NK-92 (cell line): ENCODE results near the gene CMTM4.
"Not testable (repeated sequence)": the region's sequence is repeated elsewhere in the genome, so short reads cannot be mapped to it uniquely, and the experiment has no call there.

Source experiments
- DNase-seq: peaks from one replicate; lab custom pipeline; 2025; ENCODE audit not compliant: unreplicated experiment; lab: John Stamatoyannopoulos, UW

Gene CMTM4

DNA sequence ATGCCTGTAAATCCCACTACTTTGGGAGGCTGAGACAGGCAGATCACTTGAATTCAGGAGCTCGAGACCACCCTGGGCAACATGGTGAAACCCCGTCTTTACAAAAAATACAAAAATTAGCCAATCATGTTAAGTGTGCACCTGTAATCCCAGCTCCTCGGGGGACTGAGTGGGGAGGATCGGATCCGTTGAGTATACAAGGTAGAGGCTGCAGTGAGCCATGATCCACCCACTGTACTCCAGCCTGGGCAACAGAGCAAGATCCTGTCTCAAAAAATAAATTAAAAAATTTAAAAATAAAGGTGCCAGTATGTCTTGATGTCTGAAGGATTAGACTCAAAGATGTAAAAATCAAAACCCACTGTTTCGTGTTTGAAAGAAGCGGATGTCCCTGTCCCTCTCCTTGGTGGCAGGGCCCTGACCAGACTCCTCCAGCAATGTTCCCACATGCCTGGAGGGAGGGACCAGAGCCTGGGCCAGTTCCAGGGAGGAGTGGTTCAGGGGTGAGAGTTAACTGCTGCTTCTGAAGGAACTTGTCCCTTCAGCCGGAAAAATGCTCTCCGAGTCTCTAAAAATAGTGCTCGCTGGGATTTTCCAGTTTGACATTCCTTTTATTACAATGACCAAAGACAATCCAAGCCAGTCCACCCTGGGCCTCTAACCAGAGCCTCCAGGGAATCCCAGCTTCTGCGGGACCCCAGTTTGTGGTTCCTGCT lies 9.4 kb upstream of the CMTM4 start:
- DNase-seq: no peak

DNA sequence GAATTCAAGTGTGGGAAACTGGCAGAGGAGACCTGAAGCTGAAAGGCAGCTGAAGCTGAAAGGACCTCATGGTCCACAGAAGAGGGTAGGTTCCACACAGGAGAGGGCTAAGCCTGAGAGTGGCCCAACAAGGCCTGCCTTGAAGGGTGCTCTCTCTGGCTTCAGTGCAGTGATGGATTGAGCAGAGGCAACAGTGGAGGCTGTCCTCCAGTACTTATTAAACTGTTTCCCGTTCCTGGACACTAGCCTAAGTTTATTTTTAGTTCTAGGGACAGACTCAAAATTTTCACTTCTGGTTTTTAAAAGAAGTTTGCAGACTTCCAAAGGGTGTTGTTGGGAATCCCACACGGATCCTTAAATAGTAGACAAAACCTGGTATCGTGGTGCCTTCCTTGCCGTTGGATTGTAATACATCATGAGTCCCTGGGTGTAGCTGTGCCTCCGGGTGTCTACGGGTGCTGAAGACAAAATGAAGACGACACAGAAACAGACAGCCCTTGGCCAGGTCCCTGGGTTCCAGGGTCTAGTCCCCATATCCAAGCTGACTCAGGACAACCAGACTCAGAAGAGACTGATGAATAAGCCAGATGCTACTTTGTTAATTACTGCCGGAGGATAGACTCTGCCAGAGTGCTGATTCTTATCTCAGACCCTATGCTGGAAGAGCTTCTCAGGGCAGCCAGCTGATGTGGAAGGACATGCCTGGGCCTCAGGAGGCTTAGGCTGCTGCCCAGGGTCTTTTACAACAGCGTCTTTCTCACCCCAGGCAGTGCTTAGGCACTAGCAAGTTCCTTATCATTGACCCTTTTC lies 7.1 kb upstream of the CMTM4 start:
- no peak for DNase-seq

DNA sequence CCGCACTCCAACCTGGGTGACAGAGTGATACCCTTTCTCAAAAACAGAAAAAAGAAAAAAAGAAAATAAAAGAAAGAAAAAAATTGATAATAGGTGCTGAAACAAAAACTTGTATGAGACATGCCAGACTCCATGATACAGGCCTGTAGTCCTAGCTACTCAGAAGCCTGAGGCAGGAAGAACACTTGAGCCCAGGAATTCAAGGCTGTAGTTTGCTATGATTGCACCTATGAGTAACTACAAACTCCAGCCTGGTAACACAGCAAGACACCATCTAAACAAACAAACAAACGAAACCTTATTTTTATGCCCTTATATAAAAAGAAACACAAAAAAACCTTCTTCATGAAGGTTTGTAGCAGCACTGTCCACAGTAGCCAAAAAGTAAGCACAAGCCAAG lies 5.0 kb upstream of the CMTM4 start:
- DNase-seq: no peak

DNA sequence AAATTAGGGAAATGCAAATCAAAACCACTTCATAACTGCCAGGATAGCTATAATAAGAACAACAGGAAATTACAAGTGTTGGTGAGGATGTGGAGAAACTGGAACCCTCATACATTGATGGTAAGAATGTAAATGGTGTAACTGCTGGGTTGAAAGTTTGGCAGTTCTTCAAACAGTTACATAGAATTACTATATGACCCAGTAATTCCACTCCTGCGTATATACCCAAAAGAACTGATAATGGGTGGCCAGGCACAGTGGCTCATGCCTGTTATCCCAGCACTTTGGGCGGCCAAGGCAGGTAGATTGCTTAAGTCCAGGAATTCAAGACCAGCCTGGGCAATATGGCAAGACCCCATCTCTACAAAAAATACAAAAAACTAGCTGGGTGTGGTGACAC lies 4.5 kb upstream of the CMTM4 start:
- DNase-seq: no peak

DNA sequence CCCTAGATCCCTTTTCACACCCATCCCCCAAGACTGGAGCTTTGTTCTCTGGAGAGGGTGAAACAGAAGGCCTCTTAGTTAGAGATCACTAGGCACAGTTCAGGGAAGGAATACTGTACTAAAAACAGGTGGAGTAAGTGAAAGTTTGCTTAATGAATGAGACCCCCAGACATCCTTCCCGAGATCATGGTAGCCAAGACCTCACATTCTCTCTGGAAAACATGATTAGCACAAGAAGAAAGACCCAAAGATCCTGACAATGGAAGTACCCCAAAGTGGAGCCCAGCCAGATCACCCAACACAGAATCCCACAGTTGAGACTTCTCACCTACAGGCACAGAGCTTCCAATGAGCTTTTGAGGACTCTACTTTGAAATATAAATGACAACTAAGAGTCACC lies 3.4 kb upstream of the CMTM4 start:
- DNase-seq: no peak

DNA sequence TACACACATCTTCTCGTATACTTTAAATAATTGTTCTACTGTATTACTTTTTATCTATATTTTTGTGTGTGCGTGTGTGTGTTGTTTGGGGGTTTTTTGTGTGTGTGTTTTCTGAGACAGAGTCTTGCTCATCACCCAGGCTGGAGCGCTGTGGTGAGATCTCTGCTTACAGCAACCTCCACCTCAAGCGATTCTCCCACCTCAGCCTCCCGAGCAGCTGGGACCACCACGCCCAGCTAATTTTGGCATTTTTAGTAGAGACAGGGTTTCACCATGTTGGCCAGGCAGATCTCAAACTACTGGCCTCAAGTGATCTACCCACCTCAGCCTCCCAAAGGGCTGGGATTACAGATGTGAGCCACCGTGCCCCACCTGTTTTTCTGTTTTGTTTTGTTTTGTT lies 1.5 kb upstream of the CMTM4 start:
- DNase-seq: no peak

DNA sequence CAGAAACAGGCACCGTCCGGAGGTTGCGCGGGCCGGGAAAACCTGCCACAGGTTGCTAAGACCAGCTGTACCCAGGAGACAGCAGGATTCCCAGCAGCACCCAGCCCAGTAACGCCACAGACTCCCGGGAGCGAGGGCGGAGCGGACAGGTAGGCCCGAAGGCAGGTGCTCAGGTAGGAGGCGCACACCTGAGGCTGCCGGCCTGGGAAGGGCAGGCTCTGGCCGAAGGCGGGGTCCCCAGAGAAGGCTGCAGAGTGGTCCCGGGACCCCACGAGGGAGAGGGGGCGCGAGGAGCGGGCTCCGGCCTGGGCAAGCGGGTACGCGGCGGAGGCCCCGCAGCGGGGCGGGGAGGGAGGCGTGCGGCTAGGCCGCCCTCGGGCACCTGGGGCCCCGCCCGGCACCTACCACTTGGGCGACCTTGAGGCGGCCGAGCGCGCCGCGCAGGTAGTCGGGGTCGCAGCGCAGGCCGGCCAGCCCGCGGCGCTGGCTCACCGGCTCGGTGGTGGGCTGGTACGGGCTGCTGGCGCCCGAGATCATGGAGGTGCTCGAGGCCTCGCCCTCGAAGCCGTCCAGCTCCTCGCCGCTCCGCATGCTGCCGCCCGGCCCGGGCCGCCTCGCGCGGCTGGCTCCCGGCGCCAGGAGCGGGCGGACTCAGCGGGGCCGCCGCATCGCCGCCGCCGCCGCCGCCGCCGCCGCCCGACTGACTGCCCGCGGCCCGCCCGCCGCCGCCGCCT lies 441 bp downstream of the CMTM4 start:
- DNase-seq: no peak

DNA sequence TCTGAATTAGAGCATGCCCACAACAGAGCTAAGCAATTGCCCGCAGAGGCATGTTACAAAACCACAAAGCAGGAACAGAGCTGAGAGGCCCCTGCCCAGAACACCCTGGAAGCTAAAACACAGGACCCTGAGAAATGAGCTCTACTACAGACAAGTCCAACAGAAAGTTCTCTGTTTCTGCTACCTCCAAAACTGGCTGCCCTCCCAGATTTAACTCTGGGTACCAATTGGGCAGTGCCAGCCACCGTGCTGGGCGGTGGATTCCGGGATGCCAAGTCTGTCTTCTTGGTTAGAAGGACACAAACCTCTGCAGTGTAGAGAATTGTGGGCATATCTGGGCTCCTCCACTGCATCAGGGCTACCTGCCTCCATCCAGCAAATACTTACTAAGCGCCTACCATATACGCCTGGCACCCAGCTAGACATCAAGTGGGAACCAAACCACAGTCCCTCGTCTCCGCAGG lies 1.0 kb downstream of the CMTM4 start:
- no peak for DNase-seq

DNA sequence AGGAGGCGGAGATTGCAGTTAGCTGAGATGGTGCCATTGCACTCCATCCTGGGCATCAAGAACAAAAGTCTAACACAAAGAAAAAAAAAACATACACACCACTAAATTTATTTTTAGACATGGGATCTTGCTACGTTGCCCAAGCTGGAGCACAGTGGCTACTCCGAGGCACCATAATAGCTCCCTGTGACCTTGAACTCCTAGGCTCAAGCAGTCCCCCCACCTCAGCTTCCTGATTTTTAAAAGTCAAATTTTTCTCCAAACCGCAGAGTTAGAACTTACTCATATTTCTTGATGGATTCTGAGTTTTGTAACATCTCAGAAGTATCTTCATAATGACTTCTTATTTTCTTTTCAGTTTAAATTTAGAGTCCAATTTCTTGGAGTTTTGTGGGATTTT lies 3.4 kb downstream of the CMTM4 start:
- DNase-seq: no peak

DNA sequence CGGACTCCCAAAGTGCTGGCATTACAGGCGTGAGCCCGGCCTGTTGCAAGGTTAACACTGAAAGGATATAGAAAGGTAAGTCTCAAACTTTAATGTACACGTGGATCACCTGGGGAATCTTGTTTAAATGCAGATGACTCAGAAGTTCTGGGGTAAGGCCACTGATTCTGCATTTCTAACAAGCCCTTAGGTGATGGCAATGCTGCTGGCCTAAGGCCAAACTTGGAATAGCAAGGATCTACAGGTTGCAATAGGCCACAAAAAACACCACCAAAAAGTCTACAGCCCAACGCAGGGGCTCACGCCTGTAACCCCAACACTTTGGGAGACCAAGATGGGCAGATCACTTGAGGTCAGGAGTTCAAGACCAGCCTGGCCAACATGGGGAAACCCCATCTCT lies 4.2 kb downstream of the CMTM4 start:
- DNase-seq: no peak

DNA sequence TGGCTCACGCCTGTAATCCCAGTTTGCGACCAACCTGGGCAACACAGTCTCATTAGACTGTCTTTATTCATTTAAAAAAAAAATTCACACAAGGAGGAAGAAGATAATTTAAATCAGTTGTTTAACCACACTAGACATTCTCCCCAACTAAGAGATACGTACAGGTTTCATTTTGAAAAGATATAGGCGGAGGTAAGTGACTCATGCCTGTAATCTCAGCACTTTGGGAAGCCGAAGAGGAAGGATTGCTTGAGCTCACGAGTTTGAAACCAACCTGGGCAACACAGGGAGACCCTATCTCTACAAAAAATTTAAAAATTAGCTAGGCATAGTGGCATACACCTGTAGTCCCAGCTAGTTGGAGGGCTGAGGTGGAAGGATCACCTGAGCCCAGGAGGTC lies 5.3 kb downstream of the CMTM4 start:
- DNase-seq: no peak

DNA sequence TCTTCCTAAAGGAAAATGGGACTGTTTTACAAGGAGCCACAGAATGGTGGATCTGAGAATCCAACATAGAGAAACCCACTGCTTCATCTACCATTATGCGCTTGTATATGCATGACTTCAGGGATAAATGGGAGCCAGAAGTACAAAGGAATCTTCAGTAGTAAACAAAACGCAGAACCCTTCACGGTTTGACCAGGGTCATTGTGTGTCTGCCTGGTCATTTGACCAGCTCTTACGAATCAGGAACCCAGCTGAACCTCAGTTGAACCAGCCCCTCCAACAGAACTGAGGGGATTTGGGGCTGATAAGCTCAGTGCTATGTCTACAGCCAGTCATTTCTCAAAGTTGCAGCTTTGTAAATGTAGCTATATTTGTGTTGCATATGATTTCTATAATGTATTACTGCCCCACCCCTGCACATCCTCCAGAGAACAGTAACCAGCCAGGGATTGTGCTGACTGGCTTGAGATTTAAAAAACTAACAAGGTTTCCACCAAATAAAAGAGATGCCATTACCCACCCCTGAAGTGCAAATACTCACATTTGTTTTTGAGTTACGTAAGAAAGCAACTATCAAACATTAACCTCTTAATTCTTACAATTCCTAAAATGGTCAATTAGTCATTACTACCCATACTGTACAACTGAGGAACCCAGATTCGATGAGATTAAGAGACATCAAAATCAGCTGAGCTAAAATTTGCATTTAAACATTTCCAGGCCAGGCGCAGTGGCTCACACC lies 6.3 kb downstream of the CMTM4 start:
- DNase-seq: no peak

DNA sequence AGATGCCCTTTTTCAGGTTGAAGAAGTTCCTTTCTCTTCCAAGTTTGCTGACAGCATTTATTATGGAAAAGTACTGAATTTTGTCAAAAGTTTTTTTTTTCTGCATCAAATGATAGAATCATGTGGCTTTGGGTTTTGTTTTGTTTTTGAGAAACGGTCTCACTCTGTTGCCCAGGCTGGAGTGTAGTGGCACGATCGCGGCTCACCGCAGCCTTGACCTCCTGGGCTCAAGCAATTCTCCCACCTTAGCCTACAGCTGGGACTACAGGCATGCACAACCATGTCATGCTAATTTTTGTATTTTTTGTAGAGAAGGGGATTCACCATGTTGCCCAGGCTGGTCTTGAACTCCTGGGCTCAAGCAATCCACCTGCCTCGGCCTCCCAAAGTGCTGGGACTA lies 7.3 kb downstream of the CMTM4 start:
- DNase-seq: no peak

DNA sequence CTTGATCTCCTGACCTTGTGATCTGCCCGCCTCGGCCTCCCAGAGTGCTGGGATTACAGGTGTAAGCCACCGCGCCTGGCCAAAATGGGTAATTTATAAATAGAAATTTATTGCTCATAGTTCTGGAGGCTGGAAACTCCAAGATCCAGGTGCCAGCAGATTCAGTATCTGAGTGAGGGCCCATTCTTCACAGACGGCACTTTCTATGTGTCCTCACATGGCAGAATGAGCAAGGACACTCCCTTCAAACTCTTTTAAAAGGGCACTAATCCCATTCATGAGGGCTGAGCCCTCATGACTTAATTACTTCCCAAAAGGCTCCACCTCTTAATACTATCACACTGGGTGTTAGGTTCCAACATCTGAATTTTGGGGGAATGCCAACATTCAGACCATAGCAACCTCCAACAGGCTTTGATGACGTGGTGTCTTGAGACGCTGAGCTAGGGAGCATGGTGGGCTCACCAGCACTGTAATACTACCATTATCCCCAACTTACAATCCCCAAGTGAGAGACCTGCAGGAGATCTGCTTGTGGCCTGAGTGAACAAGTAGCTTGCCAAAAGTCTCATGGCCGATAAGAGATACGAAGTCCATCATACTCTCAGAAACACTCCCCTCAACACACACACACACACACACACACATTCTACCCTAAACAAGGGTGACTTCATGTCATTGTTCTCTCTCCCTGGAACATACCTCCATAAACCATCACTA lies 8.5 kb downstream of the CMTM4 start:
- DNase-seq: no peak

DNA sequence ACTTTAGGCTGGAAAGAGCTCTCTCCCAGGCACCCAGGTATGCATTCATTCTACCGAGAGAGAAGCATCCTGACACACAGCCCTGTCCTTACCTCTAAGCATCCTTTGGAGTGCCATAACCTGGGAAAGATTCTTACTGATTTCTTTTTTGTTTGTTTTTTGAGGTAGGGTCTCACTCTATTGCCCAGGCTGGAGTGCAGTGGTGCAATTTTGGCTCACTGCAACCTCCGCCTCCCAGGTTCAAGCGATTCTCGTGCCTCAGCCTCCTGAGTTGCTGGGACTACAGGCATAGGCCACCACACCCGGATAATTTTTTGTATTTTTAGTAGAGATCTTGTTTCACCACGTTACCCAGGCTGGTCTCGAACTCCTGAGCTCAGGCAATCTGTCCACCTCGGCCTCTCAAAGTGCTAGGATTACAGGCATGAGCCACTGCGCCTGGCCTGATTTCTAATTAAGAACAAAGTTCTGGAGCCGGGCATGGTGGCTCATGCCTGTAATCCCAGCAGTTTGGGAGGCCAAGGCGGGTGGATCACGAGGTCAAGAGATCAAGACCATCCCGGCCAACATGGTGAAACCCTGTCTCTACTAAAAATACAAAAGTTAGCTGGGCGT lies 10.9 kb downstream of the CMTM4 start:
- DNase-seq: not testable (repeated sequence)

DNA sequence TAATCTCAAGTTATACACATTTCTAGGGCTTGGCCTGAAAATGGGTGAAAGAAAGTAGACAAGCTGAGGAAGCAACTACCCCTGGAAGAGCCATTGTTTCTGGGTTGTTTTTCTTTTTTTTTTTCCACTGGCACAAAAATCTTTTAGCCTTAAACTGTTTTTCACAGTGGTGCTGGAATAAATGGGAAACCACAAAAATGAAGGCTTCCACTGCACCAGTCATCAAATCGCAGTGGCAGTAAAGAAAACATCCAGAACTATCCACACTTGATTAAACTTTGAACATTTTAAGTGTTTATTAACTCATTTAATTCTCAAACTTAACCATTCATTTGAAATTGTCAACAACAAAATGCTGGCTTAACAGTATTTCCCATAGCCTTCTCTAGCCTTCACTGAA lies 14.3 kb downstream of the CMTM4 start:
- no peak for DNase-seq

DNA sequence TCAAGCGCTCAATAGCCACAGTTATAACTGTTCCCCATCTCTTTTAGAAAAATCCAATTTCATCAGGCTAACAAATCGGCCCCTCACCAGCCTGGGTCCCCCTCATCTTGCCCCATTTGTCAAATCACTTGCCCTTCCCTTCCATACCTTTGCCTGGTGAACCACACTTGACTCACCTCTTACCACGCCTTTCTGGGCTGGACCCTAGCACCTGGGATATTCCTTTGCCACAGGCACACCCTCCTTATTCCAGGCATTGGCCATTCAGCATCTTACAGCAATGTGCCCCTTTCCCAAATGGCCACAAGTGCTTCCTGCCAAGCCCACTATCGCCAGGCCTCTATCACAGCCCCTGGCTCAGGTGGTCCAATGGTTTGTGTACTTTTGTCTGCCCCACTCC lies 14.9 kb downstream of the CMTM4 start:
- DNase-seq: no peak

DNA sequence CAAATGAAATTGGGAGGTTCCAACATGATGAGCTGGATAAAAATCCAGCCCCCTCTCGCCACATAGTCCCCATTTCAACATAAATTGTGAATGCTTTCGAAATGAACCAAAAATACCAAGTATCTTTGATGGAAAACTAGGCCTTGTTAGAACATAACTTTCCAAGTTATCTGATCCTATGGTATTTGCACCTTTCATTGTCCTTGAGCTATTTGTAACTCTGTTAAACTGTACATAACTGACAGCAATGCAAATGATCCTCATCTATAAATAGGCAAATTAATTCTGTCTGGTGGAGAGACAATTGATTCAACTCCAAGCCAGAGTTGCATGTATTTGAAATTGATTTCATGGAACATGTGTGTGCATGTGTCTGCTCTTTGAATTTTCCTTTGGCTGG lies 18.2 kb downstream of the CMTM4 start:
- no peak for DNase-seq

DNA sequence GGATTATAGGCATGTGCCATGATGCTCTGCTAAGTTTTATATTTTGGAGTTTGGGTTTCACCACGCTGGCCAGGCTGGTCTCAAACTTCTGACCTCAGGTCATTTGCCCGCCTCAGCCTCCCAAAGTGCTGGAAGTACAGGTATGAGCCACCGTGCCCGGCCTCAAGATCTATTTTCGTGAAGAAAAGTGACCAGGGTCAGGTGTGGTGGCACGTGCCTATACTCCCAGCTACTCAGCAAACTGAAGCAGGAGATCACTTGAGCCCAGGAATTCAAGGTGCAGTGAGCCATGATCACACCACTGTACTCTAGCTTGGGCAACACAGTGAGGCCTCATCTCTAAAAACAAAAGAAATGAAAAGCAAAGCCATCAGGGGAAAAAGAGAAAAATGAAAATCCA lies 18.7 kb downstream of the CMTM4 start:
- no peak for DNase-seq

DNA sequence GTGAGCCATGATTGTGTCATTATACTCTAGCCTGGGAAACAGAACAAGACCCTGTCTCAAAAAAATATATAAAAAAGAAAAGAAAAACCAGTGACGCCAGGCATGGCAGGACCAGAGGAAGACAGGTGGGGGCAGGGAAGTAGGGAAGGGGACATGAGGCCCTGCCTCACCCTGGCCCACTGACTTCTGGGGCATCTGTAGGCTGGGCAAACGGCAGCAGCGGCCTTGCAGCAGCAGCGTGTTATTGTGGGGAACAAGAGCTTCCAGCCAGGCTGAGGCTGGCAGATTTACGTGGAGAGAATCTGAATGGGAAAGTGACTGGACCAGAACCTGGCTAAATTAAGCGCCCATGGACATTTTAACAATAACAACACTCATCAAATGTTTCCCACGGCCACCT lies 19.4 kb downstream of the CMTM4 start:
- DNase-seq: no peak
